HG02885 (cell line): ENCODE data around the gene FXYD2.

ENCODE experiments used
- ATAC-seq: cut with Tn5 transposase; IDR thresholded peaks from one replicate; pipeline ENCODE4 v1.9.1; 2021; ENCODE audit warnings: mild to moderate bottlenecking; ENCODE audit not compliant: unreplicated experiment, poor library complexity

FXYD2 gene

GRCh38 chr11:117771841-117772240 is 52.7 kb downstream of the FXYD2 start:
- ATAC-seq = no peak

GRCh38 chr11:117771197-117771596 is 53.3 kb downstream of the FXYD2 start:
- ATAC-seq = no peak

- no peak for ATAC-seq
Measured at GRCh38 chr11:117770061-117770460, 54.5 kb downstream of the FXYD2 start.
